ENCODE data around the gene SGIP1.
"Not testable (repeated sequence)": the region's sequence is repeated elsewhere in the genome, so short reads cannot be mapped to it uniquely, and the experiment has no call there.

- TF ChIP-seq POLR2A (IDR thresholded peaks at IDR 0.05; ENCODE audit: low read depth, low read length); CTCF (conservative IDR thresholded peaks at IDR 0.05; ENCODE audit: low read depth, low read length); CEBPB (IDR thresholded peaks at IDR 0.05; ENCODE audit: low read depth, low read length): not testable (repeated sequence)
Measured at GRCh38 chr1:66592106-66592507, 58.2 kb downstream of the SGIP1 start.

All from IMR-90 (cell line).